ENCODE data around the gene SLC25A21. TPM values are rescaled to one million over a fixed set of nuclear protein-coding genes. Genes with fewer than 3 reads are reported as not detected.
"Not testable (repeated sequence)": the region's sequence is repeated elsewhere in the genome, so short reads cannot be mapped to it uniquely, and the experiment has no call there.

SLC25A21 gene
- total and polyA plus RNA-seq, 7 donors = 0.07 to 0.37 (median 0.18) TPM; not detected in 1

DNA sequence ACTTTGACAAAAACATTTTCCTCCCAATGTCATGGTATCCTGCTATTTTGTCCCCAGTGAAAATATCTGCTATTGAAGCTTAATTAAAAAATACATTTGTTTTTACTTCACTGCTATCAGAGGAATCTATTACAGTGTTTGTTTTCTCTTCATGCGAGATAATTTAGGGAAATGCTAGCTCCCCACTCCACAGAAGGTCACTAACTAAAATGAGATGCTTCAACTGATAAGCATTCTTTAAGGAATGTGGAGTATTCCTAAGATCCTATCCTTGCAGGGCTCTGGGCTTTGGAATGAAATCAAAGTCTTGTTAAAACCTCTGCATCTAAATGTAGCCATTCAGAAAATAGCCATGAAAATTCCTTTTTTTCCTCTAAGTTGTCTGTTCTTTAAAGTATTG lies 471.3 kb downstream of the SLC25A21 start:
- ATAC-seq (no peak), DNase-seq (no peak)
- intact Hi-C loops (cut with DNase I) = no loop called here
- Histone ChIP-seq H3K36me3 (ENCODE audit: insufficient read depth in 1 of 2, low read depth in 1 of 2) (no peaks in the 10 kb centered on the region), H3K4me3 (no peak overlapping the region), H3K4me1 (no peaks in the 10 kb centered on the region), H3K9me3 (no peaks in the 10 kb centered on the region), H3K27me3 (ENCODE audit: insufficient read depth in 3 of 3, low read length in 2 of 3) (peaks cover 0 to 3% (median 0%) of the 10 kb centered on the region in 3 donors), H3K27ac (no peak overlapping the region)
- TF ChIP-seq, protein P1, sequence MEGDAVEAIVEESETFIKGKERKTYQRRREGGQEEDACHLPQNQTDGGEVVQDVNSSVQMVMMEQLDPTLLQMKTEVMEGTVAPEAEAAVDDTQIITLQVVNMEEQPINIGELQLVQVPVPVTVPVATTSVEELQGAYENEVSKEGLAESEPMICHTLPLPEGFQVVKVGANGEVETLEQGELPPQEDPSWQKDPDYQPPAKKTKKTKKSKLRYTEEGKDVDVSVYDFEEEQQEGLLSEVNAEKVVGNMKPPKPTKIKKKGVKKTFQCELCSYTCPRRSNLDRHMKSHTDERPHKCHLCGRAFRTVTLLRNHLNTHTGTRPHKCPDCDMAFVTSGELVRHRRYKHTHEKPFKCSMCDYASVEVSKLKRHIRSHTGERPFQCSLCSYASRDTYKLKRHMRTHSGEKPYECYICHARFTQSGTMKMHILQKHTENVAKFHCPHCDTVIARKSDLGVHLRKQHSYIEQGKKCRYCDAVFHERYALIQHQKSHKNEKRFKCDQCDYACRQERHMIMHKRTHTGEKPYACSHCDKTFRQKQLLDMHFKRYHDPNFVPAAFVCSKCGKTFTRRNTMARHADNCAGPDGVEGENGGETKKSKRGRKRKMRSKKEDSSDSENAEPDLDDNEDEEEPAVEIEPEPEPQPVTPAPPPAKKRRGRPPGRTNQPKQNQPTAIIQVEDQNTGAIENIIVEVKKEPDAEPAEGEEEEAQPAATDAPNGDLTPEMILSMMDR (IDR thresholded peaks at IDR 0.05) = no peak
- WGBS, 3 donors = 65% methylated on average over 1 of the region's 1 CpG

DNA sequence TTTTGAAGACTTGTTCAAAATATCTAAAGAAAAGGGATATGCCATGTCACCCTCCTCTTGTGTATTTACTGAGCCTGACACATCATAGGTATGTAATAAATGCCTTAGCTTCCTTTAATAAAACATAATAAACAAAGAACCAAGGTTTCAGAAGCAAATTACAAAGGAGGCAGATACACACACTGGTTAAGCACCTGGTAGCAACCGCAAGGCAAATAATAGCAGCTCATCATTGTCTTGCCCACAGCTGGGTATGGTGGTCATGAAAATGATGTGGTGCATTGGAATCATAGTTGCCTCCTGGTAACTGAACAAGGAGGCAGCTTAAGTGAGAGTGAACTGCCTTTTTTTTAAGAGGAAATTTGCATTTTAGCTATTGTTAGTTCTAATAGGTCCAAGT lies 471.8 kb downstream of the SLC25A21 start:
- H3K4me1 ChIP-seq = no peaks in the 10 kb centered on the region
- intact Hi-C loops (cut with DNase I) = no loop called here
- TF ChIP-seq, protein P1 (IDR thresholded peaks at IDR 0.05) = no peak
- H3K36me3 ChIP-seq (ENCODE audit: insufficient read depth in 1 of 2, low read depth in 1 of 2) = no peaks in the 10 kb centered on the region
- H3K4me3 ChIP-seq = no peak overlapping the region
- H3K9me3 ChIP-seq = peaks cover under 1% of the 10 kb centered on the region
- ATAC-seq (no peak), DNase-seq (no peak)
- H3K27ac ChIP-seq = no peak overlapping the region
- peaks cover 0 to 3% (median 0%) of the 10 kb centered on the region in 3 donors for H3K27me3 ChIP-seq (ENCODE audit: insufficient read depth in 3 of 3, low read length in 2 of 3)
- WGBS, 3 donors = 96 to 100% (median 98%) methylated on average over 1 of the region's 1 CpG

DNA sequence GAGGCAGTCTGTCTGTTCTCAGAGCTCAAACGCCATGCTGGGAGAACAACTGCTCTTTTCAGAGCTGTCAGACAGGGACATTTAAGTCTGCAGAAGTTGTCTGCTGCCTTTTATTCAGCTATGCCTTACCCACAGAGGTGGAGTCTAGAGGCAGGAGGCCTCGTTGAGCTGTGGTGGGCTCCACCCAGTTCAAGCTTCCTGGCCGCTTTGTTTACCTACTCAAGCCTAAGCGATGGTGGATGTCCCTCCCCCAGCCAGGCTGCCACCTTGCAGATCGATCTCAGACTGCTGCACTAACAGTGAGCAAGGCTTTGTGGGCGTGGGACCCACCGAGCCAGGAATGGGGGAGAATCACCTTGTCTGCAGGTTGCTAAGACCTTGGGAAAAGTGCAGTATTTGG lies 473.0 kb downstream of the SLC25A21 start:
- H3K4me1 ChIP-seq; intact Hi-C loops (cut with DNase I); ATAC-seq; H3K36me3 ChIP-seq (ENCODE audit: insufficient read depth in 1 of 2, low read depth in 1 of 2); H3K27me3 ChIP-seq (ENCODE audit: insufficient read depth in 3 of 3, low read length in 2 of 3); H3K9me3 ChIP-seq; H3K27ac ChIP-seq; H3K4me3 ChIP-seq: not testable (repeated sequence)
- peak in 1 of 2 donors; percentile 13 for DNase-seq
- WGBS, 3 donors = 70 to 80% (median 75%) methylated on average over 7 of the region's 7 CpGs

DNA sequence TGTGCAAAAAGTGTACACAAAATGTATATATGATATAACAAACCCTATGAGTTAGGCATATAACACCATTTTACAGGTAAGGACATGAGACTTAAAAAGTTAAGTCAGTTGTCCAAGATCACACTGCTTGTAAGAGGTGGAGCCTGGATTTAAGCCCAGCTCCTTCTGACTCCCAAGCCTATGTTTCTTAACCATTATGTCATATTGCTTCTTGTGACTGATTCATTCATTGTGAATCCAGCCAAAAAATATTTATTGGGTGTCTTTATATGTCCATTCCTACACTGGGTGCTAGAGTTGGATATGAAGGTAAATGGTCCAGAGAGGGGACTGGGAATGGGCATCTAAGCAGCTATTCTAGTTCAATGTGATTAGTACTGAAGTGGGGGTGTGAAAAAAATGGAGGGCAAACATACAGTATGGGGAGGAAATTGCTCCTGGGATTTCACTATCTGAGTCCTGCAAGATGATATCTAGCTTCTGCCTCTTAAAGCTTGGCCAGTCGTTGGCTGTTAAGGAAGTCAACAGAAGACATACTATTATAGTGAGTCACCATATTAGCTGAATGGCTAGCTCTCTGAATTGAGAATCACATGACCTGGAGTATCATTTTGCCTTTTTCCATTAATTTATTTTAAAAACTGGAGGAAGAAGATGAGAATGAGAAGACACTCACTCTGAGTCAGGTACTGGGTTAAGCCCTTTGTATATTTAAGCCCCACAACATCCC lies 481.9 kb downstream of the SLC25A21 start:
- H3K27me3 ChIP-seq (ENCODE audit: insufficient read depth in 3 of 3, low read length in 2 of 3) = no peaks in the 10 kb centered on the region
- H3K36me3 ChIP-seq (ENCODE audit: insufficient read depth in 1 of 2, low read depth in 1 of 2) = no peaks in the 10 kb centered on the region
- no peak overlapping the region for H3K27ac ChIP-seq
- intact Hi-C loops (cut with DNase I) = no loop called here
- H3K4me3 ChIP-seq = no peak overlapping the region
- DNase-seq (no peak), ATAC-seq (no peak)
- peaks cover under 1% of the 10 kb centered on the region for H3K9me3 ChIP-seq
- no peaks in the 10 kb centered on the region for H3K4me1 ChIP-seq
- TF ChIP-seq, protein P1 (IDR thresholded peaks at IDR 0.05) = no peak
- 37 to 61% (median 46%) methylated on average over 1 of the region's 1 CpG for WGBS, 3 donors

DNA sequence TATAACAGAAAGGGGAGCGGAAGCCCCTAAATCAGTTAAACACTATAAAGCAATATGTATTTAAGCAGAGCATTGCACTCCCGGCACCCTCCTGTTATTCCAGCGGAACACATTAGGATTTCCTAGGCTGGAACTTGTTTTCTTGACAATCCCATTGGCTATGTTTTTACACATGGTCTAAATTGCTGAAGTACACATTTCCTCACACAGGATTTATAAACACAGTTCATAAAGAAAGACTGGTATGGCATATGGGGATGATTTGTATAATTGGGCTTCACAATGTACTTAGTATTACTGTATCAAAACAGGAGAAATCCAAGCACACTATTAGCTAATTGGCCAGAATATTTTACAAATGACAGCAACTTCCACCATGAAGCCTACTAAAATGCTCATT lies 487.5 kb downstream of the SLC25A21 start:
- Histone ChIP-seq H3K4me3 (no peak overlapping the region), H3K4me1 (no peaks in the 10 kb centered on the region), H3K9me3 (no peaks in the 10 kb centered on the region), H3K27me3 (ENCODE audit: insufficient read depth in 3 of 3, low read length in 2 of 3) (no peaks in the 10 kb centered on the region), H3K36me3 (ENCODE audit: insufficient read depth in 1 of 2, low read depth in 1 of 2) (no peaks in the 10 kb centered on the region), H3K27ac (no peak overlapping the region)
- ATAC-seq = no peak
- 90 to 96% (median 96%) methylated on average over 3 of the region's 3 CpGs for WGBS, 3 donors
- TF ChIP-seq, protein P1 (IDR thresholded peaks at IDR 0.05) = no peak
- intact Hi-C loops (cut with DNase I) = loop anchor here in 1 of 2 donors (5.0 kb wide), 1 partner anchor 77 kb away; no protein-coding TSS in a partner anchor
- no peak for DNase-seq

All from psoas muscle (tissue), 8 donors.